HCT116 (cell line): ENCODE results near the gene LRRC15. TPM values are rescaled to one million over a fixed set of nuclear protein-coding genes. Genes with fewer than 3 reads are reported as not detected.
A peak's percentile ranks its signal among the peaks of the same experiment; 100 is the strongest.

Experiments used
- ATAC-seq: fragments of 200-7000 bp; cut with Tn5 transposase; 2 replicates; pipeline ENCODE4 v1.9.1; 2020; ENCODE audit warnings: mild to moderate bottlenecking, moderate library complexity
- BruUV-seq: library from RNA; stranded (reverse); fragments of 400-500 nt; replicated peaks from 2 replicates; lab custom pipeline; 2021; lab: Mats Ljungman, UMichigan
- CTCF ChIA-PET: fragments of 300-600 bp; sonication (Branson Sonifier 250); formaldehyde crosslinking; loops from one replicate; lab custom pipeline; 2021; ENCODE audit warnings: antibody characterized with exemption; lab: Charles Lee
- POLR2A ChIA-PET: fragments of 300-600, 350-600 bp; sonication (Branson Sonifier 250); formaldehyde crosslinking; loops from one replicate; lab custom pipeline; 2021; ENCODE audit warnings: antibody characterized with exemption; lab: Charles Lee
- RAD21 ChIA-PET, 2 experiments: fragments of 300-600 bp; sonication (Branson Sonifier 250); formaldehyde crosslinking; loops; one replicate each; lab custom pipeline; 2023; ENCODE audit warnings: low total read pairs in 2 of 2; ENCODE audit not compliant: uncharacterized antibody in 2 of 2, unreplicated experiment in 2 of 2, low non-redundant PET in 1 of 2; lab: Charles Lee
- DNase-seq: peaks from one replicate; pipeline ENCODE4 v3.0.0-alpha.2; 2010; ENCODE audit warnings: low read depth, low spot score
- H2AFZ ChIP-seq: fragments of 200-600 bp; shearing (Covaris generic), sonication (generic); 2 replicates; pipeline ENCODE4 v1.6.1; 2017; ENCODE audit warnings: low read depth, mixed run types, mixed read lengths, antibody characterized with exemption, low read length; ENCODE audit not compliant: poor library complexity, severe bottlenecking
- H3K27ac ChIP-seq: 2 replicates; pipeline ENCODE4 v1.5.1; 2012; ENCODE audit warnings: low read depth, low read length
- H3K27me3 ChIP-seq: fragments of 200-600 bp; sonication (generic); 2 replicates; pipeline ENCODE4 v1.6.1; 2016; ENCODE audit warnings: mixed run types, low read length, mixed read lengths; ENCODE audit not compliant: insufficient read depth
- H3K36me3 ChIP-seq, 2 experiments: fragments of 200-500 bp in 1 of 2; fragments of 200-600 bp in 1 of 2; sonication (Bioruptor generic) in 1 of 2; sonication (generic) in 1 of 2; 2 replicates each; pipeline versions ENCODE4 v1.5.1 to v1.6.1; 2014 to 2016; ENCODE audit warnings: low read length in 2 of 2, inconsistent platforms in 1 of 2, mixed read lengths in 1 of 2, mixed run types in 1 of 2; ENCODE audit not compliant: insufficient read depth in 2 of 2, control insufficient read depth in 1 of 2
- H3K4me1 ChIP-seq, 2 experiments: fragments of 200-600 bp in 1 of 2; sonication (generic) in 1 of 2; 2 replicates each; pipeline versions ENCODE4 v1.5.1 to v1.6.1; 2012 to 2017; ENCODE audit warnings: low read length in 2 of 2, inconsistent platforms in 1 of 2, mild to moderate bottlenecking in 1 of 2, mixed read lengths in 1 of 2, mixed run types in 1 of 2, moderate library complexity in 1 of 2; ENCODE audit not compliant: insufficient read depth in 2 of 2, control insufficient read depth in 1 of 2
- H3K4me2 ChIP-seq: fragments of 200-600 bp; sonication (generic); 2 replicates; pipeline ENCODE4 v1.6.1; 2017; ENCODE audit warnings: mixed run types, low read length, mixed read lengths
- H3K4me3 ChIP-seq, 2 experiments: fragments of 200-600 bp in 1 of 2; sonication (generic) in 1 of 2; replicated peaks in 1 of 2; 2 replicates each; pipeline ENCODE4 v1.5.1; 2011 to 2016; ENCODE audit warnings: low read length in 2 of 2, control low read depth in 1 of 2, low read depth in 1 of 2, mild to moderate bottlenecking in 1 of 2, mixed read lengths in 1 of 2, mixed run types in 1 of 2
- H3K79me2 ChIP-seq: fragments of 200-600 bp; sonication (generic); 2 replicates; pipeline ENCODE4 v1.6.1; 2017; ENCODE audit warnings: mild to moderate bottlenecking, mixed run types, low read length, moderate library complexity, mixed read lengths; ENCODE audit not compliant: insufficient read depth
- H3K9ac ChIP-seq: fragments of 200-600 bp; sonication (generic); 2 replicates; pipeline ENCODE4 v1.6.1; 2016; ENCODE audit warnings: low read length, mixed read lengths
- H3K9me2 ChIP-seq: fragments of 200-600 bp; sonication (generic), shearing (Covaris generic); 2 replicates; pipeline ENCODE4 v1.6.1; 2017; ENCODE audit warnings: mixed run types, mild to moderate bottlenecking, moderate library complexity; ENCODE audit not compliant: insufficient read depth
- H3K9me3 ChIP-seq, 2 experiments: fragments of 200-500 bp in 1 of 2; fragments of 200-600 bp in 1 of 2; sonication (Bioruptor generic) in 1 of 2; sonication (generic) in 1 of 2; 2 replicates each; pipeline ENCODE4 v1.6.1; 2014 to 2017; ENCODE audit warnings: low read length in 2 of 2, mixed read lengths in 2 of 2, inconsistent platforms in 1 of 2, low read depth in 1 of 2, mild to moderate bottlenecking in 1 of 2, mixed run types in 1 of 2, moderate library complexity in 1 of 2; ENCODE audit not compliant: control insufficient read depth in 1 of 2, insufficient read depth in 1 of 2
- H4K20me1 ChIP-seq: fragments of 200-600 bp; sonication (generic), shearing (Covaris generic); 2 replicates; pipeline ENCODE4 v1.6.1; 2017; ENCODE audit warnings: mixed run types, mild to moderate bottlenecking, moderate library complexity; ENCODE audit not compliant: insufficient read depth
- CBX3 ChIP-seq: IDR thresholded peaks from 2 replicates; pipeline ENCODE4 v1.6.1; 2012; ENCODE audit warnings: low read depth
- CEBPB ChIP-seq: IDR thresholded peaks from 2 replicates; pipeline ENCODE4 v1.6.1; 2012; ENCODE audit warnings: low read depth
- CTCF ChIP-seq, 3 experiments: fragments of 200-600 bp in 1 of 3; sonication (generic) in 1 of 3; IDR thresholded peaks in 2 of 3; conservative IDR thresholded peaks in 1 of 3; 2 replicates each; pipeline ENCODE4 v1.5.1; 2012 to 2017; ENCODE audit warnings: low read depth in 2 of 3, low read length in 2 of 3, antibody characterized with exemption in 1 of 3, borderline replicate concordance in 1 of 3, control low read depth in 1 of 3, mild to moderate bottlenecking in 1 of 3, mixed read lengths in 1 of 3, mixed run types in 1 of 3, moderate library complexity in 1 of 3; ENCODE audit not compliant: insufficient read depth in 1 of 3
- EGR1 ChIP-seq: IDR thresholded peaks from 2 replicates; pipeline ENCODE4 v1.6.1; 2012; ENCODE audit warnings: low read depth
- FOSL1 ChIP-seq: IDR thresholded peaks from 2 replicates; pipeline ENCODE4 v1.6.1; 2012; ENCODE audit warnings: low read depth
- MAX ChIP-seq: IDR thresholded peaks from 2 replicates; pipeline ENCODE4 v1.6.1; 2012
- POLR2A ChIP-seq: IDR thresholded peaks from 2 replicates; pipeline ENCODE4 v1.7.0; 2011; ENCODE audit warnings: borderline replicate concordance; ENCODE audit not compliant: insufficient read depth, insufficient read length; ENCODE audit errors: extremely low read depth
- RAD21 ChIP-seq: IDR thresholded peaks from 2 replicates; pipeline ENCODE4 v1.6.1; 2012; ENCODE audit warnings: low read depth, mild to moderate bottlenecking
- SP1 ChIP-seq: IDR thresholded peaks from 2 replicates; pipeline ENCODE4 v1.6.1; 2012; ENCODE audit warnings: low read depth
- YY1 ChIP-seq: IDR thresholded peaks from 2 replicates; pipeline ENCODE4 v1.6.1; 2011; ENCODE audit warnings: low read length, low read depth, moderate library complexity, mild to moderate bottlenecking; ENCODE audit not compliant: insufficient replicate concordance; ENCODE audit errors: extremely low read depth
- ZNF274 ChIP-seq: fragments of 200-500 bp; sonication (Bioruptor generic); IDR thresholded peaks from 2 replicates; pipeline ENCODE4 v1.6.1; 2014; ENCODE audit warnings: mild to moderate bottlenecking, low read depth, low read length, inconsistent platforms
- intact Hi-C: fragments of 100-400 bp; cut with micrococcal nuclease; formaldehyde crosslinking; loops from 2 replicates; pipeline ENCODE4 v1.10.0; 2022
- total RNA-seq: library from RNA; stranded (reverse); gene quantifications from one replicate; pipeline ENCODE4 v1.2.1, GENCODE V29; 2021; ENCODE audit not compliant: unreplicated experiment
- TF ChIP-seq, protein P1 (sequence below): IDR thresholded peaks from 2 replicates; pipeline ENCODE4 v1.6.1; 2012; ENCODE audit warnings: low read depth

LRRC15 gene
- total RNA-seq, 1 experiment from 2014 or later, result not detected

DNA sequence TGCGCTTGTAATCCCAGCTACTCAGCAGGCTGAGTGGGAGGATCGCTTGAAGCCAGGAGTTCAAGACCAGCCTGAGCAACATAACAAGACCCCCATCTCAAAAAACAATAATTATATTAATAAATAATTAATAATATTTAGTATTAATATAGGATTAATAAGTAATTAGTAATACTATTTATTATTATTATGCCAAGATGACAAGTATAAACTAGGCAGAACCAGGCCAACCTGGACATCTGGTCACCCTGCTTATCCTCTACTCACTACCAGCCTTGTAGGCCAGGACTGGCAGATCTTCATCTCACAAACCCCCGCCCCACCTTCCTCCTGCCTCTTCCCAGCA, 18.8 kb downstream of the LRRC15 start:
- H3K36me3 ChIP-seq, result no peaks in the 10 kb centered on the region
- H4K20me1 ChIP-seq, result no peaks in the 10 kb centered on the region
- no peaks in the 10 kb centered on the region for H3K9me3 ChIP-seq
- no peaks in the 10 kb centered on the region for H3K9me2 ChIP-seq
- no peak for TF ChIP-seq FOSL1
- TF ChIP-seq CBX3, result 0 out of 2 replicates have a peak, but pooled peaks have one; percentile 74
- TF ChIP-seq EGR1, result peak; percentile 34; the same call in 1 of the 2 replicates
- DNase-seq, result no peak
- peaks cover 8 to 14% of the 10 kb centered on the region in 2 experiments for H3K4me1 ChIP-seq
- ChIA-PET POLR2A (no interaction called here), RAD21 (no interaction called here), CTCF (interaction anchor here (0.7 to 1.8 kb wide), 5 partner anchors 9 to 570 kb away, joined by 3 to 9 read pairs (median 3); no protein-coding TSS in a partner anchor)
- H3K4me3 ChIP-seq, result no peak overlapping the region
- BruUV-seq, result no TSS peak
- no peaks in the 10 kb centered on the region for H3K27me3 ChIP-seq
- intact Hi-C loops, result no loop called here
- H3K79me2 ChIP-seq, result no peaks in the 10 kb centered on the region
- ATAC-seq, result no peak
- H2AFZ ChIP-seq, result peak overlapping the region; percentile 85
- peak overlapping the region; percentile 28; the same call in 1 of the 2 replicates for H3K4me2 ChIP-seq
- peak overlapping the region; percentile 39; the same call in 1 of the 2 replicates for H3K27ac ChIP-seq
- H3K9ac ChIP-seq, result no peak overlapping the region

- no peaks in the 10 kb centered on the region for H3K36me3 ChIP-seq
- no peaks in the 10 kb centered on the region for H3K79me2 ChIP-seq
- no peaks in the 10 kb centered on the region for H4K20me1 ChIP-seq
- H3K9me2 ChIP-seq, result no peaks in the 10 kb centered on the region
- TF ChIP-seq ZNF274 (no peak), EGR1 (no peak), RAD21 (no peak), CEBPB (no peak), YY1 (no peak), SP1 (no peak), MAX (no peak), CBX3 (no peak), CTCF (IDR thresholded peaks at IDR 0.05 in 2 of 3, conservative IDR thresholded peaks at IDR 0.05 in 1 of 3; ENCODE audit: borderline replicate concordance in 1 of 3, insufficient read depth in 1 of 3, low read depth in 2 of 3, low read length in 2 of 3) (no peak), POLR2A (no peak)
- TF ChIP-seq, protein P1, sequence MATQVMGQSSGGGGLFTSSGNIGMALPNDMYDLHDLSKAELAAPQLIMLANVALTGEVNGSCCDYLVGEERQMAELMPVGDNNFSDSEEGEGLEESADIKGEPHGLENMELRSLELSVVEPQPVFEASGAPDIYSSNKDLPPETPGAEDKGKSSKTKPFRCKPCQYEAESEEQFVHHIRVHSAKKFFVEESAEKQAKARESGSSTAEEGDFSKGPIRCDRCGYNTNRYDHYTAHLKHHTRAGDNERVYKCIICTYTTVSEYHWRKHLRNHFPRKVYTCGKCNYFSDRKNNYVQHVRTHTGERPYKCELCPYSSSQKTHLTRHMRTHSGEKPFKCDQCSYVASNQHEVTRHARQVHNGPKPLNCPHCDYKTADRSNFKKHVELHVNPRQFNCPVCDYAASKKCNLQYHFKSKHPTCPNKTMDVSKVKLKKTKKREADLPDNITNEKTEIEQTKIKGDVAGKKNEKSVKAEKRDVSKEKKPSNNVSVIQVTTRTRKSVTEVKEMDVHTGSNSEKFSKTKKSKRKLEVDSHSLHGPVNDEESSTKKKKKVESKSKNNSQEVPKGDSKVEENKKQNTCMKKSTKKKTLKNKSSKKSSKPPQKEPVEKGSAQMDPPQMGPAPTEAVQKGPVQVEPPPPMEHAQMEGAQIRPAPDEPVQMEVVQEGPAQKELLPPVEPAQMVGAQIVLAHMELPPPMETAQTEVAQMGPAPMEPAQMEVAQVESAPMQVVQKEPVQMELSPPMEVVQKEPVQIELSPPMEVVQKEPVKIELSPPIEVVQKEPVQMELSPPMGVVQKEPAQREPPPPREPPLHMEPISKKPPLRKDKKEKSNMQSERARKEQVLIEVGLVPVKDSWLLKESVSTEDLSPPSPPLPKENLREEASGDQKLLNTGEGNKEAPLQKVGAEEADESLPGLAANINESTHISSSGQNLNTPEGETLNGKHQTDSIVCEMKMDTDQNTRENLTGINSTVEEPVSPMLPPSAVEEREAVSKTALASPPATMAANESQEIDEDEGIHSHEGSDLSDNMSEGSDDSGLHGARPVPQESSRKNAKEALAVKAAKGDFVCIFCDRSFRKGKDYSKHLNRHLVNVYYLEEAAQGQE, result no peak
- no peaks in the 10 kb centered on the region for H3K9me3 ChIP-seq
- H2AFZ ChIP-seq, result no peak overlapping the region
- no peak overlapping the region for H3K27ac ChIP-seq
- H3K27me3 ChIP-seq, result no peaks in the 10 kb centered on the region
- intact Hi-C loops, result no loop called here
- ChIA-PET CTCF (no interaction called here), RAD21 (no interaction called here), POLR2A (no interaction called here)
- ATAC-seq (no peak), DNase-seq (no peak)
- H3K9ac ChIP-seq, result no peak overlapping the region
- no TSS peak for BruUV-seq
- H3K4me1 ChIP-seq, result peaks cover 8 to 14% of the 10 kb centered on the region in 2 experiments
- H3K4me2 ChIP-seq, result no peak overlapping the region
- no peak overlapping the region for H3K4me3 ChIP-seq
These were observed 21.2 kb downstream of the LRRC15 start for GRCh38 chr3:194348354-194348753.
